A549 (cell line): ENCODE results near the gene GSK3B. TPM values are rescaled to one million over a fixed set of nuclear protein-coding genes. Genes with fewer than 3 reads are reported as not detected.

Experiments
- ATAC-seq, 2 experiments: fragments of 200-7000 bp in 1 of 2; fragments of >200 bp in 1 of 2; cut with Nextera tagmentation in 1 of 2; cut with Tn5 transposase in 1 of 2; 3 replicates each; pipeline versions ENCODE4 v1.8.0 to v1.9.1; 2018 to 2020; ENCODE audit warnings: mild to moderate bottlenecking in 1 of 2, moderate library complexity in 1 of 2
- CTCF ChIA-PET: fragments of 300-600 bp; sonication (Branson Sonifier 250); formaldehyde crosslinking; extraction: SDS; loops from one replicate; lab custom pipeline; 2021; ENCODE audit warnings: antibody characterized with exemption, inconsistent platforms; lab: Yijun Ruan, JAX
- POLR2A ChIA-PET: fragments of 350-600 bp; formaldehyde crosslinking; extraction: SDS; loops from one replicate; lab custom pipeline; 2021; ENCODE audit warnings: antibody characterized with exemption, inconsistent platforms; lab: Yijun Ruan, JAX
- DNase-seq, 2 experiments: peaks; one replicate each; pipeline versions ENCODE4 v3.0.0 to v3.0.0-alpha.2; 2011 to 2016; ENCODE audit warnings: low read depth in 1 of 2, low spot score in 1 of 2
- FAIRE-seq: peaks from 2 replicates; lab custom pipeline; 2011; peaks lifted over from hg19 to GRCh38; lab: Jason Lieb, UNC
- H3K27ac ChIP-seq, 2 experiments: fragments of >200 bp; sonication (Bioruptor Twin); formaldehyde crosslinking; 3 replicates each; pipeline ENCODE4 v1.5.1; 2016 to 2017
- H3K4me1 ChIP-seq: fragments of >200 bp; sonication (Bioruptor Twin); formaldehyde crosslinking; 3 replicates; pipeline ENCODE4 v1.6.1; 2016
- H3K4me2 ChIP-seq: fragments of >200 bp; sonication (Bioruptor Twin); formaldehyde crosslinking; 3 replicates; pipeline ENCODE4 v1.6.1; 2016
- H3K4me3 ChIP-seq: fragments of >200 bp; sonication (Bioruptor Twin); formaldehyde crosslinking; 3 replicates; pipeline ENCODE4 v1.5.1; 2016
- H3K9me3 ChIP-seq: fragments of >200 bp; sonication (Bioruptor Twin); formaldehyde crosslinking; 3 replicates; pipeline ENCODE4 v1.6.1; 2016
- BHLHE40 ChIP-seq: IDR thresholded peaks from 2 replicates; pipeline ENCODE4 v1.6.1; 2012; ENCODE audit warnings: low read depth, low read length, inconsistent platforms
- CBX2 ChIP-seq: fragments of 200-600 bp; sonication (generic); IDR thresholded peaks from 2 replicates; pipeline ENCODE4 v1.6.1; 2016; ENCODE audit warnings: low read depth, mild to moderate bottlenecking, borderline replicate concordance
- CHD2 ChIP-seq: fragments of 150-350 bp; IDR thresholded peaks from 2 replicates; pipeline ENCODE4 v1.6.1; 2014; ENCODE audit warnings: low read length; ENCODE audit not compliant: partially characterized antibody
- CHD4 ChIP-seq: fragments of 200-600 bp; sonication (generic); IDR thresholded peaks from 2 replicates; pipeline ENCODE4 v1.6.1; 2016; ENCODE audit warnings: antibody characterized with exemption, mild to moderate bottlenecking, borderline replicate concordance
- EHF ChIP-seq: fragments of 250-450 bp; sonication (Bioruptor Pico); IDR thresholded peaks from 2 replicates; pipeline ENCODE4 v1.5.0; 2020; ENCODE audit warnings: mild to moderate bottlenecking
- EP300 ChIP-seq, 2 experiments: fragments of >200 bp; sonication (Bioruptor Twin); formaldehyde crosslinking; IDR thresholded peaks; 2 replicates in 1 of 2; 3 replicates in 1 of 2; pipeline ENCODE4 v1.6.1; 2016 to 2017
- ESRRA ChIP-seq: fragments of 150-350 bp; IDR thresholded peaks from 2 replicates; pipeline ENCODE4 v1.6.1; 2014; ENCODE audit warnings: mild to moderate bottlenecking, low read length, borderline replicate concordance
- FOSL2 ChIP-seq, 2 experiments: fragments of 450-650 bp in 1 of 2; fragments of >200 bp in 1 of 2; sonication (Bioruptor Twin) in 1 of 2; formaldehyde crosslinking; IDR thresholded peaks; 2 replicates each; pipeline versions ENCODE4 v1.5.0 to v1.6.1; 2016 to 2020; ENCODE audit warnings: mild to moderate bottlenecking in 1 of 2, moderate library complexity in 1 of 2
- KDM5A ChIP-seq: fragments of 200-600 bp; sonication (generic); IDR thresholded peaks from 2 replicates; pipeline ENCODE4 v1.6.1; 2016; ENCODE audit warnings: antibody characterized with exemption, mild to moderate bottlenecking
- MYC ChIP-seq: IDR thresholded peaks from 2 replicates; pipeline ENCODE4 v1.6.1; 2012; ENCODE audit warnings: mild to moderate bottlenecking, inconsistent platforms, low read length, improper control_type of control experiment, borderline replicate concordance
- PHF8 ChIP-seq: fragments of 200-600 bp; sonication (generic); IDR thresholded peaks from 2 replicates; pipeline ENCODE4 v1.6.1; 2016; ENCODE audit warnings: low read depth, mild to moderate bottlenecking, antibody characterized with exemption, moderate library complexity, borderline replicate concordance
- RARB ChIP-seq: fragments of 250-450 bp; sonication (Bioruptor Pico); IDR thresholded peaks from 2 replicates; pipeline ENCODE4 v1.8.0; 2021; ENCODE audit warnings: mild to moderate bottlenecking, moderate library complexity
- RCOR1 ChIP-seq: fragments of 150-350 bp; IDR thresholded peaks from 2 replicates; pipeline ENCODE4 v1.6.1; 2014; ENCODE audit warnings: antibody characterized with exemption, low read length, low read depth
- SMC3 ChIP-seq: fragments of >200 bp; sonication (Bioruptor Twin); formaldehyde crosslinking; IDR thresholded peaks from 3 replicates; pipeline ENCODE4 v1.6.1; 2018; ENCODE audit warnings: inconsistent platforms
- SREBF2 ChIP-seq: fragments of 450-650 bp; IDR thresholded peaks from 2 replicates; pipeline ENCODE4 v1.6.1; 2014; ENCODE audit warnings: mild to moderate bottlenecking, moderate library complexity
- WGBS: methylation state at CpG from one replicate; pipeline ENCODE4 v1.1.6; 2017; ENCODE audit errors: missing lambda C conversion rate; 5-methylcytosine and 5-hydroxymethylcytosine counted together
- polyA plus RNA-seq, 4 experiments: library from polyadenylated mRNA; depleted of rRNA in 3 of 4; stranded (reverse); fragments of >200 nt; fragmentation: RNase III in 1 of 4; extraction: RNeasy Plus Mini Kit Qiagen cat#74134 plus additional on column Dnase treatment in 1 of 4; gene quantifications; 2 replicates in 3 of 4; 3 replicates in 1 of 4; pipeline ENCODE4 v1.2.3, GENCODE V29; 2011 to 2017
- TF ChIP-seq, protein P1 (sequence below): fragments of 200-600 bp; sonication (generic); IDR thresholded peaks from 2 replicates; pipeline ENCODE4 v1.6.1; 2016; ENCODE audit warnings: antibody characterized with exemption, mild to moderate bottlenecking, moderate library complexity
- TF ChIP-seq, protein P2 (sequence below): IDR thresholded peaks from 2 replicates; pipeline ENCODE4 v1.6.1; 2012; ENCODE audit warnings: low read depth, borderline replicate concordance
- TF ChIP-seq, protein P3 (sequence below): fragments of >200 bp; sonication (Bioruptor Twin); formaldehyde crosslinking; IDR thresholded peaks from 3 replicates; pipeline ENCODE4 v1.6.1; 2016
- TF ChIP-seq, protein P4 (sequence below): fragments of >200 bp; sonication (Bioruptor Twin); formaldehyde crosslinking; IDR thresholded peaks from 3 replicates; pipeline ENCODE4 v1.5.1; 2016

Gene GSK3B
- polyA plus RNA-seq, 2 of the 4 experiments (the other 2 are of a cell fraction): 30.0 to 49.8 TPM

DNA sequence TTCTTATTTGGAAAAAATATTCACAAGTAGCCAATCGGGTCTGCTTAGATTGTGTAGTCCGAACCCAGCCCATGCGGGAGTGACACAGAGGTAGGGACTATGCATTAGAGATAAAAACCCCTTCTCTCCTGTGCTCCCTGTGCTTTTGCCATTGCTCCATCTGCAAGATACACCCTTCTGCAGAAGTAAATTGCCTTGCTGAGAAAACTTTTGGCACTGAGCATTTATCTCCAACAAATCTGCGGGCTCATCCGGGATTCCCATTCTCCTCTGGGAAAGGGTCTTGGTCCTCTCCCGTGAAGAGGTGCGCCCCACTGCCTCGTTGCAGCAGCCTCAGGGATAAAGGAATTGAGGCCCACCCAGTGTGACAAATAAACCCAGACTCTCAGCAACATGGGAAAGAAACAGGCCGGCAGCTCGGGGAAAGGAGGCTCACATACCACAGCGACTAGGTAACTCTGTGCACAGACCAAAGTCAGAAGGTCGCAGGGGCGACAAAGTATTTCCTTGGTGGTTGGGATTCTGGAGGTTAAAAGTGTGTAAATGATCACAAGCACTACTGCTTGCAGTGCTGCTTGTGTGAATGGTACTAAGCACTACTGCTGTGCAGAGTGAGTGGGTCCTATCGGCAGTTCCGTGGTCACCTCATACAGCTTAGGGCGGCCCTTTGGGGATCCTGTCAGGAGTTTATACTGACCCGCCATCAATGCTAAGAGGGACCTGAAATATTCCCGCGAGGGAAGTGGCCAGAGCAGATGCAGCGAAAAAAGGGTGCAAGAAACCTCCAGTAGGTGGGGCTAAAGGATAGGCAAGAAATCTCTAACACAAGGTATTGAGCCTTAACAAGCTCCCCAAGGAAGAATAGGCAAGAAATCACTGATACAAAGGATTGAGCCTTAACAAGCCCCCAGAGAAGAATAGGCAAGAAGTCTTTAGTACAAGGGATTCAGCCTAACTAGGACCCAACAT is 54.3 kb downstream of the GSK3B start (continued):
- TF ChIP-seq, protein P1, sequence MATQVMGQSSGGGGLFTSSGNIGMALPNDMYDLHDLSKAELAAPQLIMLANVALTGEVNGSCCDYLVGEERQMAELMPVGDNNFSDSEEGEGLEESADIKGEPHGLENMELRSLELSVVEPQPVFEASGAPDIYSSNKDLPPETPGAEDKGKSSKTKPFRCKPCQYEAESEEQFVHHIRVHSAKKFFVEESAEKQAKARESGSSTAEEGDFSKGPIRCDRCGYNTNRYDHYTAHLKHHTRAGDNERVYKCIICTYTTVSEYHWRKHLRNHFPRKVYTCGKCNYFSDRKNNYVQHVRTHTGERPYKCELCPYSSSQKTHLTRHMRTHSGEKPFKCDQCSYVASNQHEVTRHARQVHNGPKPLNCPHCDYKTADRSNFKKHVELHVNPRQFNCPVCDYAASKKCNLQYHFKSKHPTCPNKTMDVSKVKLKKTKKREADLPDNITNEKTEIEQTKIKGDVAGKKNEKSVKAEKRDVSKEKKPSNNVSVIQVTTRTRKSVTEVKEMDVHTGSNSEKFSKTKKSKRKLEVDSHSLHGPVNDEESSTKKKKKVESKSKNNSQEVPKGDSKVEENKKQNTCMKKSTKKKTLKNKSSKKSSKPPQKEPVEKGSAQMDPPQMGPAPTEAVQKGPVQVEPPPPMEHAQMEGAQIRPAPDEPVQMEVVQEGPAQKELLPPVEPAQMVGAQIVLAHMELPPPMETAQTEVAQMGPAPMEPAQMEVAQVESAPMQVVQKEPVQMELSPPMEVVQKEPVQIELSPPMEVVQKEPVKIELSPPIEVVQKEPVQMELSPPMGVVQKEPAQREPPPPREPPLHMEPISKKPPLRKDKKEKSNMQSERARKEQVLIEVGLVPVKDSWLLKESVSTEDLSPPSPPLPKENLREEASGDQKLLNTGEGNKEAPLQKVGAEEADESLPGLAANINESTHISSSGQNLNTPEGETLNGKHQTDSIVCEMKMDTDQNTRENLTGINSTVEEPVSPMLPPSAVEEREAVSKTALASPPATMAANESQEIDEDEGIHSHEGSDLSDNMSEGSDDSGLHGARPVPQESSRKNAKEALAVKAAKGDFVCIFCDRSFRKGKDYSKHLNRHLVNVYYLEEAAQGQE: no peak

DNA sequence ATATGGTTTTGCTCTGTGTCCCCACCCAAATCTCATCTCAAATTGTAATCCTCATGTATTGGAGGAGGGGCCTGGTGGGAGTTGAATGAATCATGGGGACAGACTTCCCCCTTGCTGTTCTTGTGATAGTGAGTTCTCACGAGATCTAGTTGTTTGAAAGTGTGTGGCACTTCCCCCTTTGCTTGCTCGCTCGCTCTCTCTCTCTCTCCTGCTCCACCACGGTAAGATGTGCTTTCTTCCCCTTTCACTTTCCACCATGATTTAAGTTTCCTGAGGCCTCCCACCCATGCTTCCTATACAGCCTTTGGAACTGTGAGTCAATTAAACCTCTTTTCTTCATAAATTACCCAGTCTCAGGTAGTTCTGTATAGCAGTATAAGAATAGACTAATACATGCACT is 60.7 kb downstream of the GSK3B start:
- no peaks in the 10 kb centered on the region for H3K9me3 ChIP-seq
- TF ChIP-seq SREBF2 (no peak), RARB (CRISPR knock-in tag) (no peak), KDM5A (no peak), MYC (no peak), FOSL2 (IDR thresholded peaks at IDR 0.05) (no peak), FOSL2 (CRISPR knock-in tag; IDR thresholded peaks at IDR 0.05) (no peak), SMC3 (no peak), BHLHE40 (no peak), EHF (CRISPR knock-in tag) (no peak), PHF8 (no peak), ESRRA (no peak), CHD4 (no peak), EP300 (IDR thresholded peaks at IDR 0.05) (no peak), RCOR1 (no peak), CHD2 (no peak), CBX2 (no peak)
- TF ChIP-seq, protein P2, sequence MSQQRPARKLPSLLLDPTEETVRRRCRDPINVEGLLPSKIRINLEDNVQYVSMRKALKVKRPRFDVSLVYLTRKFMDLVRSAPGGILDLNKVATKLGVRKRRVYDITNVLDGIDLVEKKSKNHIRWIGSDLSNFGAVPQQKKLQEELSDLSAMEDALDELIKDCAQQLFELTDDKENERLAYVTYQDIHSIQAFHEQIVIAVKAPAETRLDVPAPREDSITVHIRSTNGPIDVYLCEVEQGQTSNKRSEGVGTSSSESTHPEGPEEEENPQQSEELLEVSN: no peak
- TF ChIP-seq, protein P3, sequence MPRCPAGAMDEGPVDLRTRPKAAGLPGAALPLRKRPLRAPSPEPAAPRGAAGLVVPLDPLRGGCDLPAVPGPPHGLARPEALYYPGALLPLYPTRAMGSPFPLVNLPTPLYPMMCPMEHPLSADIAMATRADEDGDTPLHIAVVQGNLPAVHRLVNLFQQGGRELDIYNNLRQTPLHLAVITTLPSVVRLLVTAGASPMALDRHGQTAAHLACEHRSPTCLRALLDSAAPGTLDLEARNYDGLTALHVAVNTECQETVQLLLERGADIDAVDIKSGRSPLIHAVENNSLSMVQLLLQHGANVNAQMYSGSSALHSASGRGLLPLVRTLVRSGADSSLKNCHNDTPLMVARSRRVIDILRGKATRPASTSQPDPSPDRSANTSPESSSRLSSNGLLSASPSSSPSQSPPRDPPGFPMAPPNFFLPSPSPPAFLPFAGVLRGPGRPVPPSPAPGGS: no peak
- TF ChIP-seq, protein P4, sequence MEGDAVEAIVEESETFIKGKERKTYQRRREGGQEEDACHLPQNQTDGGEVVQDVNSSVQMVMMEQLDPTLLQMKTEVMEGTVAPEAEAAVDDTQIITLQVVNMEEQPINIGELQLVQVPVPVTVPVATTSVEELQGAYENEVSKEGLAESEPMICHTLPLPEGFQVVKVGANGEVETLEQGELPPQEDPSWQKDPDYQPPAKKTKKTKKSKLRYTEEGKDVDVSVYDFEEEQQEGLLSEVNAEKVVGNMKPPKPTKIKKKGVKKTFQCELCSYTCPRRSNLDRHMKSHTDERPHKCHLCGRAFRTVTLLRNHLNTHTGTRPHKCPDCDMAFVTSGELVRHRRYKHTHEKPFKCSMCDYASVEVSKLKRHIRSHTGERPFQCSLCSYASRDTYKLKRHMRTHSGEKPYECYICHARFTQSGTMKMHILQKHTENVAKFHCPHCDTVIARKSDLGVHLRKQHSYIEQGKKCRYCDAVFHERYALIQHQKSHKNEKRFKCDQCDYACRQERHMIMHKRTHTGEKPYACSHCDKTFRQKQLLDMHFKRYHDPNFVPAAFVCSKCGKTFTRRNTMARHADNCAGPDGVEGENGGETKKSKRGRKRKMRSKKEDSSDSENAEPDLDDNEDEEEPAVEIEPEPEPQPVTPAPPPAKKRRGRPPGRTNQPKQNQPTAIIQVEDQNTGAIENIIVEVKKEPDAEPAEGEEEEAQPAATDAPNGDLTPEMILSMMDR: no peak
- DNase-seq (no peak), FAIRE-seq (no peak), ATAC-seq (no peak)
- H3K4me3 ChIP-seq: no peak overlapping the region
- ChIA-PET CTCF (no interaction called here), POLR2A (no interaction called here)
- no peaks in the 10 kb centered on the region for H3K4me1 ChIP-seq
- H3K27ac ChIP-seq: no peak overlapping the region
- 95% methylated on average over 4 of the region's 4 CpGs for WGBS
- no peak overlapping the region for H3K4me2 ChIP-seq
